Measurements from ENCODE around the gene AREG.

- no peak for TF ChIP-seq CTCF (IDR thresholded peaks at IDR 0.05)
- TF ChIP-seq POLR2A (IDR thresholded peaks at IDR 0.05) = no peak
Observed at GRCh38 chr4:74453829-74454742, 9.2 kb downstream of the AREG start.
